Glutamatergic neuron (in vitro differentiated cells): ENCODE measurements around the gene POLR1C. TPM values are rescaled to one million over a fixed set of nuclear protein-coding genes. Genes with fewer than 3 reads are reported as not detected.
A peak's percentile ranks its signal among the peaks of the same experiment; 100 is the strongest.

Experiments
- DNase-seq: peaks from one replicate; pipeline ENCODE4 v3.0.0; 2022
- H3K27ac Mint-ChIP-seq: one replicate; pipeline ENCODE4 v1.8.0; 2020; ENCODE audit warnings: mild to moderate bottlenecking, mixed read lengths, inconsistent platforms; ENCODE audit not compliant: unreplicated experiment
- H3K27me3 Mint-ChIP-seq: one replicate; pipeline ENCODE4 v1.8.0; 2020; ENCODE audit warnings: mild to moderate bottlenecking, moderate library complexity, mixed read lengths, inconsistent platforms; ENCODE audit not compliant: unreplicated experiment
- H3K36me3 Mint-ChIP-seq: one replicate; pipeline ENCODE4 v1.8.0; 2020; ENCODE audit warnings: mild to moderate bottlenecking, mixed read lengths, inconsistent platforms; ENCODE audit not compliant: unreplicated experiment
- H3K4me1 Mint-ChIP-seq: one replicate; pipeline ENCODE4 v1.8.0; 2020; ENCODE audit warnings: mild to moderate bottlenecking, low read depth, mixed read lengths, inconsistent platforms; ENCODE audit not compliant: unreplicated experiment
- H3K4me3 Mint-ChIP-seq: one replicate; pipeline ENCODE4 v1.8.0; 2020; ENCODE audit warnings: mild to moderate bottlenecking, mixed read lengths, inconsistent platforms; ENCODE audit not compliant: unreplicated experiment
- H3K9me3 Mint-ChIP-seq: one replicate; pipeline ENCODE4 v1.8.0; 2020; ENCODE audit warnings: mild to moderate bottlenecking, moderate library complexity, mixed read lengths, inconsistent platforms; ENCODE audit not compliant: unreplicated experiment
- CTCF ChIP-seq: fragments of 200-600 bp; sonication (generic); IDR thresholded peaks from one replicate; pipeline ENCODE4 v1.5.0; 2021; ENCODE audit not compliant: partially characterized antibody, unreplicated experiment
- total RNA-seq: library from RNA; stranded (reverse); fragmentation: NEBNext Ultra II Directional; extraction: Animal tissue kit (Norgen Biotek cat#: 25700); gene quantifications from one replicate; pipeline ENCODE4 v1.2.1, GENCODE V29; 2021; ENCODE audit not compliant: unreplicated experiment

Gene POLR1C
- total RNA-seq, 1 donor from 2014 or later: 18.9 TPM

GRCh38 chr6:43511824-43512415 lies 5.0 kb upstream of the POLR1C start:
- Mint-ChIP-seq H3K4me1 (peaks cover 19% of the 10 kb centered on the region), H3K36me3 (peaks cover 8% of the 10 kb centered on the region), H3K4me3 (peak overlapping the region; percentile 24), H3K9me3 (peaks cover 9% of the 10 kb centered on the region), H3K27ac (no peak overlapping the region), H3K27me3 (peaks cover 20% of the 10 kb centered on the region)
- DNase-seq: no peak
- TF ChIP-seq CTCF: no peak

GRCh38 chr6:43515808-43516207 lies 1.1 kb upstream of the POLR1C start:
- Mint-ChIP-seq H3K4me3 (no peak overlapping the region), H3K36me3 (peaks cover 8% of the 10 kb centered on the region), H3K4me1 (peaks cover 12% of the 10 kb centered on the region), H3K9me3 (peaks cover 2% of the 10 kb centered on the region), H3K27me3 (peaks cover 10% of the 10 kb centered on the region), H3K27ac (no peak overlapping the region)
- no peak for TF ChIP-seq CTCF
- no peak for DNase-seq

GRCh38 chr6:43516367-43516696 lies 557 bp upstream of the POLR1C start:
- Mint-ChIP-seq H3K4me3 (no peak overlapping the region), H3K27ac (no peak overlapping the region), H3K9me3 (peaks cover 2% of the 10 kb centered on the region), H3K27me3 (peaks cover 8% of the 10 kb centered on the region), H3K36me3 (peaks cover 8% of the 10 kb centered on the region), H3K4me1 (peaks cover 12% of the 10 kb centered on the region)
- TF ChIP-seq CTCF: no peak
- DNase-seq: no peak

- peaks cover 2% of the 10 kb centered on the region for H3K9me3 Mint-ChIP-seq
- peaks cover 12% of the 10 kb centered on the region for H3K4me1 Mint-ChIP-seq
- TF ChIP-seq CTCF: no peak
- H3K27me3 Mint-ChIP-seq: peaks cover 5% of the 10 kb centered on the region
- no peak overlapping the region for H3K27ac Mint-ChIP-seq
- H3K4me3 Mint-ChIP-seq: no peak overlapping the region
- no peak for DNase-seq
- peaks cover 4% of the 10 kb centered on the region for H3K36me3 Mint-ChIP-seq
These were observed 842 bp downstream of the POLR1C start for GRCh38 chr6:43517505-43518357.

- TF ChIP-seq CTCF: no peak
- Mint-ChIP-seq H3K27ac (no peak overlapping the region), H3K9me3 (peaks cover 3% of the 10 kb centered on the region), H3K4me1 (peaks cover 5% of the 10 kb centered on the region), H3K36me3 (peaks cover 3% of the 10 kb centered on the region), H3K27me3 (peaks cover 5% of the 10 kb centered on the region), H3K4me3 (no peak overlapping the region)
- DNase-seq: no peak
These were observed 3.2 kb downstream of the POLR1C start for GRCh38 chr6:43520097-43520496.
